ENCODE results near the gene SPOCK1.
"Not testable (repeated sequence)": the region's sequence is repeated elsewhere in the genome, so short reads cannot be mapped to it uniquely, and the experiment has no call there.

Gene SPOCK1

GRCh38 chr5:137393196-137393993, 105.7 kb downstream of the SPOCK1 start:
- DNase-seq: no peak

GRCh38 chr5:137392261-137392660, 106.9 kb downstream of the SPOCK1 start:
- no peak for DNase-seq

DNA sequence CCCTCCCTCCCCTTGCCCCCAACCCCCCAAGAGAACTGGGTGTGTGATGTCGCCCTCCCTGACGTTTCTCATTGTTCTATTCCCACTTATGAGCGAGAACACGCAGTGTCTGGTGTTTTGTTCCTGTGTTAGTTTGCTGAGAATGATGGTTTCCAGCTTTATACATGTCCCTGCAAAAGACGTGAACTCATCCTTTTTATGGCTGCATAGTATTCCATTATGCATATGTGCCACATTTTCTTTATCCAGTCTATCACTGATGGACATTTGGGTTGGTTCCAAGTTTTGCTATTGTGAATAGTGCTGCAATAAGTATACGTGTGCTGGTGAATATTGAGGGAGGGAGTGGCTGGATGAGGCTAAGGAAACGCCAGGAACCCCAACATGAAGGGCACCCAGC, 108.1 kb downstream of the SPOCK1 start:
- not testable (repeated sequence) for DNase-seq

- no peak for DNase-seq
These were observed 110.1 kb downstream of the SPOCK1 start for GRCh38 chr5:137389042-137389441.

GRCh38 chr5:137385064-137385463, 114.1 kb downstream of the SPOCK1 start:
- DNase-seq: no peak

GRCh38 chr5:137383909-137384308, 115.2 kb downstream of the SPOCK1 start:
- no peak for DNase-seq

DNA sequence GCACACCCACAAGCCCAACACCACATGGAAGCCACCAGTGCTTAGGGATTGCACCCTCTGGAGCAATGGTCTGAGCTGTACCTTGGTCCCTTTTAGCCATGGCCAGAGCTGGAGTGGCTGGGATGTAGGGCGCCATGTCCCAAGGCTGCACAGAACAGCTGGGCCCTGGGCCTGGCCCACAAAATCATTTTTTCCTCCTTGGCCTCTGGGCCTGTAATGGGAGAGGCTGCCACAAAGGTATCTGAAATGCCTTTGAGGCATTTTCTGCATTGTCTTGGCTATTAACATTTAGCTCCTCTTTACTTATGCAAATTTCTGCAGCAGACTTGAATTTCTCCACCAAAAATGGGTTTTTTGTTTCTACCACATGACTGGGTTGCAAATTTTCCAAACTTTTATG, 117.6 kb downstream of the SPOCK1 start:
- DNase-seq: no peak

- no peak for DNase-seq
These were observed 119.4 kb downstream of the SPOCK1 start for GRCh38 chr5:137379555-137380286.

GRCh38 chr5:137375741-137376526, 123.2 kb downstream of the SPOCK1 start:
- no peak for DNase-seq

DNA sequence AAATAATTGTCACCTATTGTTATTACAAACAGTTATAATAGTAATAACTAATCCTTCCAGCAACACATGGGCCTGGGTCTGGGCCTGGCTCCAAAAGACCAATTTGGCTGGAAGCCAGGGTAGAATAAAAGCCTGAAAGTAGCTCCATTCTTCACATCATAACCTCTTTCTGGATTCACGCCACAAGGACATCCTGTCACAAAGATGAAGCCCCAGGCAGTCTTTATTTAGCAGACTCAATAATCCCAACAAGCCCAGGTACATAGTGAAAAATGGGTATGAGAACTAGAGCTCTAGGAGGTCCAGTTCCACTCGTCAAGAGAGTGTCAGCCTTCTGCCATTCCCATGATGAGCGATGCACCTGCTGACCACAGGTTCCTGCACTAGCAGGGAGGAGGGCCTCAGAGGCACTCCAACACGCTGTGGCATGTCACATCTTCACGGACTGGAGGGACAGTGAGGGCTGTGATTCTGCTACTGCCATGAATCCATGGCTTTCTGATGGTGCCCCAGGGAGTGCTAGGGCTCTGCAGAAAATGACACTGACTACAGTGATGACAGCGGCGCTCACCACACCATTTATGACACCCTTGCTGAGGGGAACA, 124.9 kb downstream of the SPOCK1 start:
- DNase-seq: peak; percentile 20

- DNase-seq: no peak
These were observed 126.4 kb downstream of the SPOCK1 start for GRCh38 chr5:137372773-137373160.

GRCh38 chr5:137372016-137372772, 126.9 kb downstream of the SPOCK1 start:
- no peak for DNase-seq

GRCh38 chr5:137370096-137371071, 128.7 kb downstream of the SPOCK1 start:
- DNase-seq: no peak

- DNase-seq: peak; percentile 47
These were observed 130.5 kb downstream of the SPOCK1 start for GRCh38 chr5:137368651-137369050.

DNA sequence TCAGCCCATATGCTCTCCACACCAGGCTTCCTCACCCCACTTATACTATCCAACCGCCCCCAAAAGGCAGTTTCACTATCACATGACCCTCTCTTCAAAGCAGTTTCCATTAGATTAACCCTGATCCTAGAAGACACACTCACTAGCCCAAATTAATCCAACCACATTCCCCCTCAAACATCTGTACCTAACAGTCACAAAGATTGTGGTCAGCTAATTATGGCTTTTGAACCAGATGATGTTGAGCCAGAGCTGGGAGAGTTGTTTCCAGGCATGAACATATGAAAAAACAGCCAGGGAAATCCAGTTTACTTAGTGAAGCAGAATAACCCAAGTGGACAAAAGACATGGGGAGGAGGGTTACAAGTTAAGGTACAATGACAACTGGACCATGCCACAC, 131.2 kb downstream of the SPOCK1 start:
- DNase-seq: peak; percentile 32

DNA sequence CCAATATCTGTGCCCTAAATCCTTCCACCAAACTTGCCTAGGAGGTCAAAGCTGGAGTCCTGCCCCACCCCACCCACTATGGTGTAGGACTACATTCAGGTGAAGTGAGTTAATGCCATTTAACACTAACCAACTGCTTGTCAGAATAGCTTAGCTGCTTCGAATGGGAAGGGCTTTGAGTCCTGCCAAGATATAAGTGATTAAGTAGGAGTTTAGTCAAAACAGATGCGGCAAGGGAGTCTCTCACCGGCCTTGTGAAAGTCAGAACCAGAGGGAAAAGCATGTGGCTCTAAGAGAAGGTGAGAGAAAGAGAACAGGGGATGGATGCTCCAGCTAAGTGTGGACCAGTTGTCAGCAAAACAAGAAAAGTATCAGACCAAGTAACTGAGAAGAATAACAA, 132.6 kb downstream of the SPOCK1 start:
- peak; percentile 90 for DNase-seq

GRCh38 chr5:137365126-137365865, 133.8 kb downstream of the SPOCK1 start:
- no peak for DNase-seq

DNA sequence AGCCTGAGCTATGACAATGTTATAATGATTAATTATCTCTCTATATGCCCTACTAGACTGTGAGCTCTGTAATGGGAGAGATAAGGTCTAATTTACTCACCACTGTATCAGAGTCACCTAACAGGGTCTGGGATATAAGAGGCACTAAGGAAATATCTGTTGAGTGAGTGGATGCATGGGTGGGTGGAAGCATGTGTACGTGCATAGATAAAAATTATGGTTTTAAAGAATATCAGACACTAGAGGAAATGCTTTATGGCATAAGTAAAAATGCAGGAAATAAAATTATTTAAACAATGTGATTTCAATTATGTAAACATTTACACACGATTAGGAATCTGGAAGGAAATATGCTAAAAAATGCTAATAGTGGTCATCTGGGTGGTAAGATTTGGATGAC, 137.8 kb downstream of the SPOCK1 start:
- DNase-seq: no peak

- DNase-seq: no peak
These were observed 138.5 kb downstream of the SPOCK1 start for GRCh38 chr5:137360607-137361006.

DNA sequence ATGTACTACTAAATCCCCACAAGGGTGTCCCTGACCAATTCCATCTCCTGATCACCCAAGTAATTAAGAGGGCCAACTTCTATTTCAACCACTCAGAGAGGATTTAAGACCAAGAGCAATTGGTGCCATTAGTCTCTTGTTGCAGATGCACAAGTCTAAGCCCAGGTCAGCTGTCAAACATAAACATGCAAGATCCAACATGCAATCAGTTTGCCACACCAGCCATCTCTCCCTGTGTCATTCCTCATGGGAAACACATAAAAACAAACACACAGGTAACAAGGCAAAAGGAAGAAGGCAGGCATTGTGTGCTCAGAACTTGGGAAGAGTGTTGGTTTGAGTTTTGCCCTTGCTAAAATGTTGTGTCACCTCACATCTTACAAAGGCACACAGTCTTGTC, 139.2 kb downstream of the SPOCK1 start:
- no peak for DNase-seq
